GM12891 (cell line): Measurements from ENCODE around the gene ZNF582.
A peak's percentile ranks its signal among the peaks of the same experiment; 100 is the strongest.

Experiments
- DNase-seq: peaks from one replicate; pipeline ENCODE4 v3.0.0; 2011; ENCODE audit warnings: low spot score; ENCODE audit not compliant: insufficient read length
- FAIRE-seq: peaks from 2 replicates; lab custom pipeline; 2011; peaks lifted over from hg19 to GRCh38; lab: Jason Lieb, UNC
- PAX5 ChIP-seq: IDR thresholded peaks from 2 replicates; pipeline ENCODE4 v1.6.1; 2011; ENCODE audit warnings: low read length, moderate library complexity, mild to moderate bottlenecking; ENCODE audit not compliant: insufficient read depth, severe bottlenecking
- POLR2A ChIP-seq: IDR thresholded peaks from 2 replicates; pipeline ENCODE4 v1.6.1; 2011; ENCODE audit warnings: low read depth, low read length, control low read depth
- POLR2AphosphoS5 ChIP-seq: IDR thresholded peaks from 2 replicates; pipeline ENCODE4 v1.6.1; 2011; ENCODE audit warnings: low read depth, low read length, control low read depth
- POU2F2 ChIP-seq: IDR thresholded peaks from 2 replicates; pipeline ENCODE4 v1.6.1; 2011; ENCODE audit warnings: low read depth, mild to moderate bottlenecking, control low read depth, low read length, moderate library complexity
- SPI1 ChIP-seq: IDR thresholded peaks from 2 replicates; pipeline ENCODE4 v1.6.1; 2011; ENCODE audit warnings: low read depth, low read length, control low read depth
- TAF1 ChIP-seq: IDR thresholded peaks from 2 replicates; pipeline ENCODE4 v1.6.1; 2011; ENCODE audit warnings: low read depth, low read length, control low read depth

The ZNF582 gene

DNA sequence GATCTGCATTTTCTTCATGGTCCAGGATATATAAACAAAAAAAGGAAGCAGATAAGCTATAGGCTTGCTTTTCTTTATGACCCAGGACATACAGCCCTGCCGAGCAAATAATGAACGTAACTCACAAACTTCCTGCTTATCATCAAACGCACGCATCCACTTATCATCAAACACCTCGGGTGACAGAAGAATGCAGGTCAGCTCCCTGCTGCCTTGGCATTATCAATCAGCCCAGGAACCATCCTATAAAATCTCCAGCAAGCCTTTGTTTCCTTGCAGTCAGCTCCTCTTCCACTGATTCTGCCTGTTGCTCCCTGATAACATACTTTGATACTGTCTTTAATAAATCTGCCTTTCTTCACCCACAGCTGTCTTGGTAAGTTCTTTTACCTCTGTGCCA lies 5.5 kb upstream of the ZNF582 start:
- FAIRE-seq (no peak), DNase-seq (no peak)
- no peak for TF ChIP-seq POLR2A
- TF ChIP-seq POU2F2: no peak
- no peak for TF ChIP-seq PAX5
- TF ChIP-seq POLR2AphosphoS5: no peak
- no peak for TF ChIP-seq TAF1
- no peak for TF ChIP-seq SPI1

DNA sequence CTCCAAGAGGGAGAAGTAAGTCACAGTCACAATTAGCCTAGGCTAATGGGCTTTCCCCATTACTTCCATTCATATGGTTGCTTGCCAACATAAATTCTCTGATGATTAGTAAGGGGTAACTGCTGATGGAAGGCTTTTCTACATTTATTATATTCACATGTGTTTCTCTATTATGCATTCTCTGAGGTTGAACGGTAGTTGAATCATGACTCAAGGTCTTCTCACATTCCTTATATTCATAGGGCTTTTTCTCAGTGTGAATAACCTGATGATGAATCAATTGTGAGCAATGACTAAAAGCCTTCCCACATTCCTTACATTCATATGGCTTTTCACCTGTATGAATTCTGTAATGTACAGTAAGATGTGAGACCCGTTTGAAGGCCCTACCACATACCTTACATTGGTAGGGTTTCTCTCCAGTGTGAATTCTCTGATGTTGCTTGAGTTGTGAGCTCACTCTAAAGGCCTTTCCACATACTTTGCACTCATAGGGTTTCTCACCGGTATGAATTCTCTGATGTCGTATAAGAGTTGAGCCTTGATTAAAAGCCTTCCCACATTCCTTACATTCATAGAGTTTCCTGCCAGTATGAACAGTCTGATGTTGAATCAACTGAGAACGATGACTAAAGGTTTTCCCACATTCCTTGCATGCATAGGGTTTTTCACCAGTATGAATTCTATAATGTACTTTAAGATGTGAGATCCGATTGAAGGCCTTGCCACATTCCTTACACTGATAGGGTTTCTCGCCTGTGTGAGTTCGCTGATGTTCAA lies 9.3 kb downstream of the ZNF582 start:
- DNase-seq (no peak), FAIRE-seq (no peak)
- no peak for TF ChIP-seq TAF1

DNA sequence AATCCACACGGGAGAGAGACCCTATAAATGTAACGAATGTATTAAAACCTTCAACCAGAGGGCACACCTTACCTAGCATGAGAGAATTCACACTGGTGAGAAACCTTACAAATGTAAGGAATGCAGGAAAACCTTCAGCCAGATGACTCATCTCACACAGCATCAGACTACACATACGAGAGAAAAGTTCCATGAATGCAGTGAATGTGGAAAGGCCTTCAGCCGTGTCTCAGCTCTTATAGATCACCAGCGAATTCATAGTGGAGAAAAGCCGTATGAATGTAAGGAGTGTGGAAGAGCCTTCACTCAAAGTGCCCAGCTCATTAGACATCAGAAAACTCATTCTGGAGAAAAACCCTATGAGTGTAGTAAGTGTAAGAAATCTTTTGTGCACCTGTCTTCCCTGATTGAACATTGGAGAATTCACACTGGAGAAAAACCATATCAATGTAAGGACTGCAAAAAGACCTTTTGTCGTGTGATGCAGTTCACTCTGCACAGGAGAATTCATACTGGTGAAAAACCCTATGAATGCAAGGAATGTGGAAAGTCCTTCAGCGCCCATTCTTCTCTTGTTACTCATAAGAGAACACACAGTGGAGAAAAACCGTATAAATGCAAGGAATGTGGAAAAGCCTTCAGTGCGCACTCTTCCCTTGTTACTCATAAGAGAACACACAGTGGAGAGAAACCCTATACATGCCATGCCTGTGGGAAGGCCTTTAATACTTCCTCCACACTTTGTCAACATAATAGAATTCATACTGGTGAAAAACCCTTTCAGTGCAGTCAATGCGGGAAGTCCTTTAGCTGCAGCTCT lies 16.0 kb downstream of the ZNF582 start:
- FAIRE-seq: no peak
- TF ChIP-seq POLR2A (no peak), PAX5 (no peak), TAF1 (no peak)
- no peak for DNase-seq

DNA sequence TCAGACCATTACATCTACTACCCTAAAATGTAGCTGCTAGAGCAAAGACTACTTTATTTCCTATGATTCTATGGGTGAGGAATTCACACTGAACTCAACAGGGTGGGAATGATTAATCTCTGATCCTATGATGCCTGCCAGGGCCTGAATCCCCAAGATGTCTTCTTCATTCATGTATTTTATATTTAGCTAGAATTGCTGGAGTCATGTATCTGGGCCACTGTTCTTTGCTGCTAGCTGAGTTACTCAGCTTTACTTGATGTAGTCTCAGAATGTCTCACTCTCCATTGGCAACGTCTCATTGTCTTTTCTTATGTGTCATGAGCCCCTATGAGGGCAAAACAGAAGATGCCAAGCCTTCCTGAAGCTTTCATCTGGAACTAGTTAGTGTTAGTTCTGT lies 21.1 kb downstream of the ZNF582 start:
- TF ChIP-seq POLR2AphosphoS5: no peak
- no peak for TF ChIP-seq SPI1
- no peak for TF ChIP-seq TAF1
- TF ChIP-seq POU2F2: no peak
- DNase-seq: no peak
- no peak for FAIRE-seq

GRCh38 chr19:56369886-56370676 lies 23.3 kb downstream of the ZNF582 start:
- TF ChIP-seq POLR2AphosphoS5 (no peak), SPI1 (no peak), POLR2A (no peak), POU2F2 (no peak), TAF1 (no peak), PAX5 (no peak)
- DNase-seq (no peak), FAIRE-seq (peak; percentile 45)

- TF ChIP-seq POU2F2 (no peak), TAF1 (0 out of 2 replicates have a peak, but pooled peaks have one; percentile 23), POLR2A (peak; percentile 37; the same call in 1 of the 2 replicates)
- peak; percentile 97 for FAIRE-seq
- peak; percentile 58 for DNase-seq
Observed at GRCh38 chr19:56367829-56368711, 25.3 kb downstream of the ZNF582 start.

GRCh38 chr19:56360841-56361240 lies 32.5 kb downstream of the ZNF582 start:
- no peak for FAIRE-seq
- DNase-seq: no peak

GRCh38 chr19:56356944-56357343 lies 36.4 kb downstream of the ZNF582 start:
- no peak for FAIRE-seq
- TF ChIP-seq POLR2A (no peak), POU2F2 (no peak), PAX5 (no peak), SPI1 (no peak), POLR2AphosphoS5 (no peak), TAF1 (no peak)
- no peak for DNase-seq

More at GRCh38 chr19:56360841-56361240, 32.5 kb downstream of the ZNF582 start:
- TF ChIP-seq TAF1 (no peak), PAX5 (no peak), POLR2AphosphoS5 (no peak), POU2F2 (no peak), POLR2A (no peak), SPI1 (no peak)

GRCh38 chr19:56355517-56355916 lies 37.8 kb downstream of the ZNF582 start:
- no peak for TF ChIP-seq SPI1
- no peak for TF ChIP-seq TAF1
- TF ChIP-seq PAX5: no peak
- no peak for TF ChIP-seq POLR2AphosphoS5
- no peak for TF ChIP-seq POU2F2
- no peak for TF ChIP-seq POLR2A
- DNase-seq: no peak
- no peak for FAIRE-seq
